OCI-M2 (cell line): ENCODE results near the gene NUAK2.

Experiments used
- DNase-seq: peaks from one replicate; lab custom pipeline; 2025; ENCODE audit not compliant: unreplicated experiment; lab: John Stamatoyannopoulos, UW

The NUAK2 gene

DNA sequence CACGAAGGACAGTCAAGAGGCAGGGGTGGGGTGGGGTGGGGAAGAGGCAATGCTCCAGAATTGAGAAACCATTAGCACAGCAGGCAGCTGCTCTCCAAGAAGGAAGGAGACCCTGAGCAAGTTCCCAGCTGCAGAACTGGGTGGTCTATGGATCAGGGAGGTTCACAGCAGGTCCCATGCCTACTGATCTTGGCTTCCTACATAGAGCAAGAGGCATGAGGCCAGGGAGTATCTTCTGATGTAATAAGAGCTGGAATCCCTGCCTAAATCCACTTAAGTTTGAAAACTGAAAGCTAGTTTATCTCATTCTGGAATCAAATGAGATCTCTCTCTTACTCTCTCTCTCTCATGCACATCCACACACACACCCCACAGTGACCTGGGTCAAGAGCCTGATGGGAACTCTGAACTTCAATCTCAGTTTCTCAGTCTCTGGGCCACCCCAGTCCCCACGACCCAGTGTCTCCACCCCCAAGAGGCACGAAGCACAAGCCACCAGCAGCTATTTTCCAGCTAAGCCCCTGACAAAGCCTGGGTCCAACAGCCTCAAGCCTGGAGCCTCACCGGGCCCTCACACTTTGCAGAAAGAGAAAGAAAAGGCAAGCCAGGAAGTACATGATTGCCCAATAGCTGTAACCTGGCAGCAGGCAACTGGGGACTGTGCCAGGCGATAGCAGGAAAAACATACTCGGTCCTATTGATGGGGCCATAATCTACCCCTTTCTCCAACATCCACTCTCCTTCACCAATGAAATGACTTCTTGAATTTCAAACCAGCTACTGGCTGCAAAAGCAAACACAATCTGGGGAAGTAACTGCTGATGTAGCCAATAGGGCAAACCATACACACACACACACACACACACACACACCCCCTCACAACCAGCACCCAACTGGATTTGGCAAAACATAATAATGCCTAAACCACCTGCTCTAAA is 2.2 kb downstream of the NUAK2 start:
- DNase-seq: no peak

DNA sequence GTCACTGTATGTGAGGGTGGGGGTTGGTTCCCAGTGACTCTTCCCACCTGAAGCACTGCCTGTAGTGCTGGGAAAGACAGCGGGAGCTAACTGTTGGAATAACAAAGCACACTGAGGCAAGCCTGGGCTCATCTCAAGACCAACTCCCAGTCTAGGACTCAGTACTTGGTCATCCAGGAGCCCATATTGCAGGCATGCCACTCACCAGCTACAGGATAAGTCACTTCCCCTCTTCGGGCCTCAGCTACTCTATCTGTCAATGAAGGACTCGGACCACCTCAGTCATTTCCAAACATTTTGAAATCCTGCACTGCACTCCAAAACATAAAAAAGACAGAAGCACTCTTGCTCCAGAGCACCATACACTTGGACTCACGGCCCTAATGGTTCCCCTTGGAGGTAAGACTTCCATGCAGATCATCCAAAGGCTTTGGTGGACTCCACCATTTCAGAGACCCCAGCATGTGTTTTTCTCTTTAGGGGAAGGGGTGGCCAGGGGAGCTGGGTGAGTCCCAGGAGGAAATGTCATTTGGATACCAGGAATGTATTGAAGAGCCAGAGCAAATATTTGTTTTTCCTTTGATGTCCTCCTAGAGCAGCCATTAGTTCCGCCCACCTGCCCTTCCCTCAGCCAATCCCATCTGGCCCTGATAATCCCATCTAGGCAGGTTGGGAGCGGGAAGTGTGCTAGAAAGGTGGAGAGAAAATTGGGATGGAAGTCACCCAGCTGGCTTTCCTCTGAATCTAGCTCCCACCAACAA is 3.1 kb downstream of the NUAK2 start:
- DNase-seq: no peak

DNA sequence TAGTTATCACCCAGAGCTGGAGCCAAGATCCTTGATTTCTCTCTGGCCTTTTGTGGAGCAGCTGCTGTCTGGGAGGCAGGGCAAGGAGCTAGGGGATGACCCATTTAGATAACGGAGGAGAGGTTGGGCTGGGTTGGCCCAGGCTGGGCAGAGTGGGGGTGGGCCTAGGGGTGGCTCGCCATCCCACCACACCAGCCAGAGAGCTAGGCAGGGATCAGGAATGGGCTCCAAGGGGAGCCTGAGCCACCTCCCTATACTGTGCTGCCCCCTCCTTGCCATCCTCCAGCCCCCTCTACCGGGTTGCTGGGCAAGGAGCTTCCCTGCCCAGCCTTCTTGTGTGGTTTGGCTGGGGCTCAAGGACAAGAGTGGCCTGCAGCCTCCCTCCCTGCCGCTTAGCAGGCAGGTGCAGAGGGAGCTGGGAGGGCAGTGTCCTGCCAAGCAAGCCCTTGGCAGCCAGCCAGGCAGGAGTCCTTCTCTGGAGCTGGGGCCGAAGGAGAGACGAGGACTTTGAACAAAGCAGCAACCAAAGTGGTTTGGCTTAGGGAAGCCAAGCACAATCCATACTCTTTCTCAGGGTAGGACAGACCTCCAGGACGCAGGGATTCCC is 4.1 kb downstream of the NUAK2 start:
- no peak for DNase-seq

DNA sequence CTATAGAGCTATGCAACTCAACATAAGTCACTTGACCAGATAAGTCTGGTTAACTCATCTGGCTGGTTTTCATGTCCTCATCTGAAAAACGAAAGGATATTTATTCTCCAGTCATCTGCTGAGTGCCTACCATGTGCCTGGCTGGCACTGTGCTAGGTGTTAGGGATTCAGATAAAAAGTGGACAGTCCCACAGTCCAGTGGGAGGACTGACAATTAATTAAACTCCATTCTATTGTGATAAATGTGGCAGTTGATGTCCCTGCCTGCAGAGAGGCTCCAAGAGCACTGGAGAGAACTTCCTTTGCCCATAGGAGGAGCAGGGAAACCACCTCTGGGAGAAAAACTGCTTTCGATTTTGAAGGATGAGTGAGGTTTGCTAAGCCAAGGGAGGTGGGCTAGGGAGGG is 5.4 kb downstream of the NUAK2 start:
- no peak for DNase-seq

DNA sequence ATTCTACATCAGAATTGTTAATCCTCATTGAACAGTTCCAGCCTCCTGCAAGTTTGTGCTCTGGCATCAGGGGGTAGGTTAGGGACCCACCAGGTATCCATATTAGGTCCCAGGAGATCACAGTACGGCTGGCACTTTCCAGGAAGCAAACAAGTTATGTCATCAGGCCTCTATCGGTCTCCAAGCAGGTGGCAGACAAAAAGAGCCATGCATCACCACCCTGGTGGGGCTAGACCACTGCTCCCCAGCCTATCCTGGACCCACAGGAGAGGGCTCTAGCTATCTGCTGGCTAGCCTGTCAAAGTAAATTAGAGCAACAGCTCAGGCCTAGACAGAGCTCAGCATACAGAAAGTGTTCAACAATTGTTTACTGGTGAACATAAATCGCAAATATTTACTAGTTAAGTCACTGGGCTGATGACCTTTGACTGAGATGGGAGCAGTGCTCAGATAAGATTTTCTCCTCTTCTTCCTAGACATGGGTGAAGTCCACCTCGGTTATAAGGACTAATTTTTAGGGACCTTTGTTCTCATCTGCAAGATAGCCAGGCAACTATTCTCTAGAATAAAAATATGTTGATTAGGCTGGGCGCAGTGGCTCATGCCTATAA is 6.4 kb downstream of the NUAK2 start:
- DNase-seq: no peak

DNA sequence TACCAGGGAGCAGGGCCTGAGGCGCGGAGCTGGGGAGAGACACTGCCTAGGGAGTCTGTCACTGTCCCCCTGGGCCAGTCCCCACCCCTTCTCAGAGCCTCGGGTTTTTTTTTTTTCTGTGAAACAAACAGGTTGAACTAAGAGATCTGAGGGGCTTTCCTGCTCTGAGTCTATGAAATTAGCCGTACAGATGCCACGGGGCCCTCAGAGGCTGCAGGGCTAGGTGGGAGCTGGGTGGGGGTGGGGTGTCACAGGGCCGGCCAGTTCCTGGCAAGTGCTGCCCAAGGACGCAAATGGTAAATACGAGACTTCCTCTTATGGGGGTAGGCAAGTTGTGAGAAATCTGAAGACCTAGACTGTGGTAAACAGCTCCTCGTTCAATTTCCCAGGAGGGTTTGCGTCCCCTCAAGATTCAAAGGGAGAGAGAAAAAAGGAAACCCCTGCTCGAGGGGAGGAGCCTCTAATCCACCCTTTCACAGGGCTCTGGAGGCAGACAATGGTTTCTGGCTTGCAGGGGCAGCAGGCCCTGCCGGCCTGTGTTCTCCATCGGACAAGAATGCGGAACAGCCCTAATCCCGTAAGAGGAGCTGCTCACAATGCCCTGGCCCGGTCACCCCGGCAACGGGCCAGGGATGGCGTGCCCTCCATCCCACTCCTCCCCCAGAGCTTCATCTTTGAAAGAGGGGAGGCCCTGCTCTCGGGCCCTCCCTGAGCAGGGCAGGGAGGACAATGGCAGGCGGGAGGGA is 7.8 kb downstream of the NUAK2 start:
- no peak for DNase-seq

DNA sequence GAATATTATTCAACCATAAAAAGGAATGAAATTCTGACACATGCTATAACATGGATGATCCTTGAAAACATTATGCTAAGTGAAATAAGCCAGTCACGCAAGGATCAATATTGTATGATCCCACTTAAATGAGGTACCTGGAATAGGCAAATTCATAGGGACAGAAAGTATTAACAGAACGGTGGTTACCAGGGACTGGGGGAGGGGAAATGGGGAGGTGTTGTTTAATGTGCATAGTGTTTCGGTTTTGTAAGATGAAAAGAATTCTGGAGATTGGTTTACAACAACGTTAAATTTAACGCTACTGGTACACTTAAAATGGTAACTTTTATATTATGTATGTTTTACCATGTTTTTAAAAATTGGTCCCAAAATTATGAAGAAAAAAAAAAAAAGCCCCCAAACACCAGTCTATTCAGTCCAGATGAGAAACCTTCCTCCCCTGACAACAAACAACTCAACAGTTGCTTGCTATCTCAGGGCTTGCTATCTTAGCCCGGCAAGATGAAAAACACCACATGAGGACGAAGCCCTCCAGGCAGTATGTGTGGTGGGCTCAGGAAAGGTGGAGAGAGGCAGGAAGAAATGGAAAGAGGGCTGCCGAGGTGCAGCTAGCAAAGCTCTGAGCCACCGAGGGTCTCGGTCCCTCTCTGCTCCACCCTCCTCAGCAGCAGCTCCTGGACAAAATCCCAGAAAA is 8.5 kb downstream of the NUAK2 start:
- DNase-seq: no peak

DNA sequence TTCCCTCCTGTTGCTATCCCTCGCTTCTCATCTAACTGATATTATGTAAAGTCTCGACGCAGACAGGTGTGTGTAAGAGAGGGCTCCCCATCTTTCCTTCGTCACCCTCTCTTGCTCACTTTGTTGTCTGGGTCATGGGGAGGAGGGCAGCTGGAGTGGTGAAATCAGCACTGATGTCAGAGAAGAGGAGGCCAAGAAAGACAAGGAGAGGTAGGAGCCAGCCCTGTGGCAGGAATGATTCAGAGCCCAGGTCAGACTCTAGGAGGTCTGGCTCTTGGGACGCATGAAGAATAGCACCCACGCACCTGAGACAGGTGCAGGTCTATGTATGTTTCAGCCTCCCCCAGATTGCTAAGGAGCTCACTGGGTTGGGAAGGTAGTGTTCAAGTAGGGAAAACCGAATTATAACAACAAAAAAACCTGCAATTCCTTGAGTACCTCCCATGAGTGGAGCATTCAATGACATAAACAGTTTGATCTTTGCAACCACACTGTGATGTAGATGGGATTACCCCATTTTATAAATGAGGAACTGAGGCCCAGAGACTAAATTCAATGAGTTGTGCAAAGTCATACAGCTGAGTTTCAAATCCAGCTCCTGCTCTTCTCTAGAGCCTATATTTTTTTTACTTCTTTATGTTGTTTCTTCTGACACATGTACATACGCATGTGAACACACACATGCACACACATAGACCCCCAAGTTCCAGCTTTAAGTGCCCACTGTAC is 10.4 kb downstream of the NUAK2 start:
- DNase-seq: no peak

DNA sequence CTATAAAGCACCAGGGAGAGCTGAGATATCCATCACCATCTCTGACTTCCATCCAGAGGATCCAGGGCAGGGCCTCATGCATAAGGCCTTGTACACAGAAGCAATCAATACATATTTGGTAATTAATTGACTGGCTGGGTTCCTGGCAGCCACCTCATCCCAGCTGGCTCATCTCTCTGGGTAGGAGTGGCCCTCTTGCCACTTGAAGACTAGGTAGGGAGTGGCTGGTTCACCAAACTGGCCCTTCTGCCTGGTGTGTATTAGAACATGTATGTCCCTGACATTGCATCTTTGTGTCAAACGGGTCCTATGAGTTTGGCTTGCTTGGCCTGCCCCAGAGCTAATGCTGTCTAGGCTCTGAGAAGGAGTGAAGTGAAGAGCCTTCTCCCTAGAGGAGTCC is 11.8 kb downstream of the NUAK2 start:
- no peak for DNase-seq

DNA sequence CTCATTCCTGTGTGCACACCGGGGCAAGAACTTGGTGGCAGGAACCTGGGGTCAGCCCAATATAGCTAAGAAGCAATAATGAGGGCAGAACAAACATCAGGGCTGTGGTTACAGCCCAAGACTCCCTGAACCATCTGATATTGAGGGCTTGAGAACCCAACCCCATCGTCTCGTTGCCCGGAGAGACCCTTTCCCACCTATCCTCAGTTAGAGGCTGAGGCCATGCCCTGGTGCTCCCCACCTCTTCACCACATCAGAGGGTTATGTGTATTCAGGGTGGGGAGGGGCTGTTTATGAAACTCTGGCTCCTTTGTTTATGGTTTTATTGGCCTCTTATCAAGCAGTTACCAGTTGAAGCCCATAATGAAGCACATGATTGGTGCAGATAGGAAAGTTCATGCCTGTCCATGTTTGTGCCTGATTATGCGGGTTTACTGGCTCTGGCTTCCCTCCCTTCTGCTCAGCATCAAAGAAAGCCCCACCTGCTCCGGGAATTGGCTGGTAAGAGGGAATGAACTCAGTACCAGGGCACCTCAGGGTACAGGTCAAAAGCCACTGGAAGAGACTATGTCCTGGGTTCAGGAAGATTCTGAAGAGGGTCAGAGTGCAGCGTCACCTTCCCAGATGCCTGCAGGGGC is 14.5 kb downstream of the NUAK2 start:
- no peak for DNase-seq

DNA sequence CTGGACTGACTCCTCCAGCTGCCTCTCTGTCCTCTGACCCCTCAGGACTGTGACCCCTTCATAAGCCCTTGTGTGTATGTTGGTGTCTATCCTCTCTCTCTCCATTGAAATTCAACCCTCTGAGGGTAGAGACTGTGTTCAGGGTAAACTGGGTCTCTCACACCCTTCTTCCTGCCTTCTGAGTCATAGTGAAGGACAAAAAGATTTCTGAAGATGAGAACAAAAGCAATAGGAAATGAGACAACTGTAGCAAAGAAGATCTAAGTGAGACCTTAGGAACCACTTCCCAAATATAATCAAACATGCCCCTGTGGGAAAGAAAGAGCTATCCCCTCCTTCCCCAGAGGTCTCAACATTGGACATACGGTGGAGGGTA is 16.9 kb downstream of the NUAK2 start:
- DNase-seq: no peak

DNA sequence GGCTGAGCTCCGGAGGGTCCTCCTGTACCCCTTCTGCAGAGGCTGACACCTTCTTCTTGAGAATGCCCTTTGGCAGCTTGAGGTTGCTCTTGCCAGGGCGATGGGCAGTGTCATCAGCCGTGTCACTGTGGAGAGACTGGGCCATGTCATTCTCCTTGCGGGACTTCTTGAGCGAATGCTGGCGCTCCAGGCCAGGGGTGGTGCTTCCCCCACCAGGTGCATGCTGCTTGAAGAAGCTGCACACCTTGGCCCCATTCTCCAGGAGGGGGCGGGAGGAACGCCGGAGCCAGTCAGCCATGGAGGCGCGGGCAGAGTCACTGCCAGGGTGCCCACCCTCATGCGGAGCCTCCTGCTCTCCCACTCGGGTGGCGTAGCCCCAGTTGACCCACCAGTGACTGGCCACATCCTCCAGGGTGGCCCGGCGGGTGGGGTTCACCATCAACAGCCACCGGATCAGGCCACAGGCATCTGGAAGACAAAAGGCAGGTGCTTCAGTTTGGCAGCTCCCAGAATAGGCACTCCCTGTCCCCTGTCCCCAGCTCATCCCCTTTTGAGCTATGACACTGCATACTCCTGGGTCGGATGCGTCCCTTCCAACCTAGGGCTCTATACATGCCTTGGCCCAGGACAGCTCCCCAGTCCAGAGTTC is 17.4 kb downstream of the NUAK2 start:
- DNase-seq: no peak

DNA sequence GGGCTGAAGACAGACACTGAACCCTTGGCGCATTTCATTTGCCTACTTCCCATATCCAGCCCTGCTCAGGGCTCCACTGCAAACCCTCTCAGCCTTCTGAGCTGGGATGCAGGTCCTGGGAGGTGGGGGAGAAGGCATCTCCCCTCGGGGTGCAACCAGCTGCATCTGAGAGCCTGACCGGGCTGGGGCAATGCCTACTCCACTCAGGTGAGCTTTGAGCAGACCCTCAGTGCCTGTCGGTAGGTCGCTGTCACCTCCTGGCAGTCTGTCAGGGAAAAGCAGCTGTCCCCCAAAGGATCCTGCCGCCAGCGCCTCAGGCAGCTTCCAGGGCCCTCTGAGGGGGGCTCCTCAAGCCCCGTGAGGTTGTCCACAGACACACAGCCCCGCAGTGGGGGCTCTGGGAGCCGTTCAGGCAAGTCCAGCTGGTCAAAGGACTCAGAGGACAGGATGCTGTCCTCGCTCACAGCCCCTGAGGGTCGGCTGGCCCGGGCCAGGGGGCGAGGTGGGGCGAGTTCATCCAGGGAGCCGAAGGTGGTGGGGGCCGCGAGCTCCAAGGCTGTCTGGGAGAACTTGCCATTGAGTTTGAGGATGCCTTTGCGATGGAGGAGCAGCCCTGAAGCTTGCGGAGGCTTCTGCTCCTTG is 18.2 kb downstream of the NUAK2 start:
- no peak for DNase-seq

DNA sequence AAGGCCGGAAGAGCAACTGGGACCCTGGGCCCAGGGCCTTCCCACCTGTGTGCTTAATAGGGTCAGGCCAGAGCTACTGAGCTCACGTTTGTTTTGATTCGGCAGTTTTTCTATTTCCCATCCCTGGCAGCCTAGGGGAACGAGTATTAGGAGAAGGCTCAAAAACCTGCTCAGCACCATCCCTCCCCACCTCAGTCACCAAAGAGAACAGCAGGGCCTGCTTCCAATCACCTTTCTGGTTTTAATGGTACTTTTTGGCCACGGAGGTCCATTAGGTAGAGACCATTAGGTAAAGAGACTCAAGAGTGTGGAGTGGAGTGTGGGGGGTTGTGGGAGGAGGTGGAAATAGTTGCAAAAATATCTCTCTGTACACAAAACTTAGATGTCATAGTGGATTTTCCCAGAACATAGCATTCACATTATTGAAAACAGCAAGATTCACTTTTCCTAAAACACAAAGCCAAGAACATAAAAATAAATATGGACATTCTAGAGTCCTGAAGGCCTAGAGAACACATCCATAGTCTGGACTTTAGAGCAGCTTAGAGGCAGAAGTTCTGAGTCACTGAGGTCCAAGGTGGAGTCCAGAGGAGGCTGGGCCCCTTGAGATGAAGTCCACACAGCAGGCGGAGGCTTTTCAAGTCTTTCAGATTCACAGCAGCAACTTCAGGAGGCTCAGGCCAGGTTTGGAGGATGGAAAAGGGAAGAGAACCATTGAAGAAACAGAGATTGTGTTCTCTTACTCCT is 19.5 kb downstream of the NUAK2 start:
- DNase-seq: no peak

DNA sequence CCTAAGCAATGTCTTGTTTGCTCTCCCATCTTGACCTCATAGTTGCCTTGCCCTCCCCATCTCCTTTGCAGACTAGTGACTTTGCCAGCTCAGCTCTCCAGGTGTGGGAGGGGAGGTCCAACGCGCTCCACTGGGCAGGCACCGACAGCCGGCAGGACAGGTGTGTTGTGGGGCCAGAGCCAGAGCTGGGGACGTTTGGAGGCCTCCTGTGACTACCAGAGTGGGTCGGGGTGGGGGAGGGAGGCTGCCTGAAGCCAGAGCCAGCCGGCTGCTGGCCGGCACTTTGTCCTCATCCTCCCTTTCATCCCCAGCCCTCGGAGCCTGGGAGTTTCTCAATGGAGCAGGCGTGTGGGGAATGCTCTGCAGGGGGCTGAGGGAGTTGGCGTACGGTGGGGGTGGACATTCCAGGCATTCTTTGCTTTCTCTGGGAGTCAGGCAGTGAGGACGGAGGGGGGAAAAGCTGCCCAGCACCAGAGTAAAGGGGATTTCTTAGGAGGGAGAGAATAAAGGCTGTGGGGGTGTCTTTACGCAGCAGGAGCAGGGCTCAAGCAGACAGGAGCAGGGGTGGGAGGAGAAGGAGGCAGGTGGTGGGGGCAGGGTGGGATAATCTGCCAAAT is 20.2 kb downstream of the NUAK2 start:
- no peak for DNase-seq

DNA sequence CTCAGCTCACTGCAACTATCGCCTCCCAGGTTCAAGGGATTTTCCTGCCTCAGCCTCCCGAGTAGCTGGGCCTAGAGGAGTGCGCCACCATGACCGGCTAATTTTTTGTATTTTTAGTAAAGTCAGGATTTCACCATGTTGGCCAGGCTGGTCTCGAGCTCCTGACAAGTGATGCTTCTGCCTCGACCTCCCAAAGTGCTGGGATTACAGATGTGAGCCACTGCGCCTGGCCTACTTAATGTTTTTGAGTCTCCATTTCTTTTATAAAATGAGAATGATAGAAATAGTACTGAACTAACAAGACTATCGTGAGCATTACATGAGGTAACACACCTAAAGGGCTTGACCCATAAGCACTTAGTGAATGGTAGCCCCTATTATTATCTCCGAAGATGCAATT is 21.4 kb downstream of the NUAK2 start:
- DNase-seq: no peak
